Measurements from ENCODE around the gene GLIS1.

DNA sequence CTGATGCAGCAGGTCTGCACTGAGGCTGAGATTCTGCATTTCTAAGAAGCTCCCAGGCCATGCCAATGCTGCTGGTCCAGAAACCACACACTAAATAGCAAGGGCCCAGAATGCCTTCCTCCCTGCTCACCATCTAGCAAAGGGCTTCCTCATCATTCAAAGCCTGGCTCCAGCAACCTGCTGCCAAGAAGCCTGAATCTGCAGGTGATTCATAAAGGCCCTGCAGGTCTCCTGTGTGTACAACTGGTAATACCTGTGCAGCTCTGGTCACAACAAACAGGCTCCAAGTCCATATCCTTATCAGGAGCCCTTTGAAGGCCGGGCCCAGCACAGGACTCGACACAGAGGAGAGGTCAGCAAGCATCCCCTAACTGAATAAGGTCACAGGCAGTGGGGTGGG lies 26.7 kb downstream of the GLIS1 start:
- TF ChIP-seq POLR2AphosphoS5 (IDR thresholded peaks at IDR 0.05; ENCODE audit: low read length) (no peak), EZH2 (IDR thresholded peaks at IDR 0.05; ENCODE audit: borderline replicate concordance, control insufficient read depth, low read depth, low read length) (no peak), YY1 (IDR thresholded peaks at IDR 0.05; ENCODE audit: low read depth, low read length) (no peak), NFYB (IDR thresholded peaks at IDR 0.05; ENCODE audit: insufficient read depth, low read depth, low read length) (no peak), NR2C2 (IDR thresholded peaks at IDR 0.05; ENCODE audit: borderline replicate concordance, control insufficient read depth, insufficient read length, low read depth) (no peak), NR2C1 (IDR thresholded peaks at IDR 0.05) (no peak), RFX5 (IDR thresholded peaks at IDR 0.05; ENCODE audit: low read depth, low read length) (no peak)
- TF ChIP-seq, protein P1, sequence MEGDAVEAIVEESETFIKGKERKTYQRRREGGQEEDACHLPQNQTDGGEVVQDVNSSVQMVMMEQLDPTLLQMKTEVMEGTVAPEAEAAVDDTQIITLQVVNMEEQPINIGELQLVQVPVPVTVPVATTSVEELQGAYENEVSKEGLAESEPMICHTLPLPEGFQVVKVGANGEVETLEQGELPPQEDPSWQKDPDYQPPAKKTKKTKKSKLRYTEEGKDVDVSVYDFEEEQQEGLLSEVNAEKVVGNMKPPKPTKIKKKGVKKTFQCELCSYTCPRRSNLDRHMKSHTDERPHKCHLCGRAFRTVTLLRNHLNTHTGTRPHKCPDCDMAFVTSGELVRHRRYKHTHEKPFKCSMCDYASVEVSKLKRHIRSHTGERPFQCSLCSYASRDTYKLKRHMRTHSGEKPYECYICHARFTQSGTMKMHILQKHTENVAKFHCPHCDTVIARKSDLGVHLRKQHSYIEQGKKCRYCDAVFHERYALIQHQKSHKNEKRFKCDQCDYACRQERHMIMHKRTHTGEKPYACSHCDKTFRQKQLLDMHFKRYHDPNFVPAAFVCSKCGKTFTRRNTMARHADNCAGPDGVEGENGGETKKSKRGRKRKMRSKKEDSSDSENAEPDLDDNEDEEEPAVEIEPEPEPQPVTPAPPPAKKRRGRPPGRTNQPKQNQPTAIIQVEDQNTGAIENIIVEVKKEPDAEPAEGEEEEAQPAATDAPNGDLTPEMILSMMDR (IDR thresholded peaks at IDR 0.05 in 2 of 3, conservative IDR thresholded peaks at IDR 0.05 in 1 of 3; ENCODE audit: control insufficient read depth in 2 of 3, extremely low read depth in 1 of 3, insufficient read depth in 1 of 3, low read depth in 3 of 3, low read length in 3 of 3) = no peak
- TF ChIP-seq, protein P2, sequence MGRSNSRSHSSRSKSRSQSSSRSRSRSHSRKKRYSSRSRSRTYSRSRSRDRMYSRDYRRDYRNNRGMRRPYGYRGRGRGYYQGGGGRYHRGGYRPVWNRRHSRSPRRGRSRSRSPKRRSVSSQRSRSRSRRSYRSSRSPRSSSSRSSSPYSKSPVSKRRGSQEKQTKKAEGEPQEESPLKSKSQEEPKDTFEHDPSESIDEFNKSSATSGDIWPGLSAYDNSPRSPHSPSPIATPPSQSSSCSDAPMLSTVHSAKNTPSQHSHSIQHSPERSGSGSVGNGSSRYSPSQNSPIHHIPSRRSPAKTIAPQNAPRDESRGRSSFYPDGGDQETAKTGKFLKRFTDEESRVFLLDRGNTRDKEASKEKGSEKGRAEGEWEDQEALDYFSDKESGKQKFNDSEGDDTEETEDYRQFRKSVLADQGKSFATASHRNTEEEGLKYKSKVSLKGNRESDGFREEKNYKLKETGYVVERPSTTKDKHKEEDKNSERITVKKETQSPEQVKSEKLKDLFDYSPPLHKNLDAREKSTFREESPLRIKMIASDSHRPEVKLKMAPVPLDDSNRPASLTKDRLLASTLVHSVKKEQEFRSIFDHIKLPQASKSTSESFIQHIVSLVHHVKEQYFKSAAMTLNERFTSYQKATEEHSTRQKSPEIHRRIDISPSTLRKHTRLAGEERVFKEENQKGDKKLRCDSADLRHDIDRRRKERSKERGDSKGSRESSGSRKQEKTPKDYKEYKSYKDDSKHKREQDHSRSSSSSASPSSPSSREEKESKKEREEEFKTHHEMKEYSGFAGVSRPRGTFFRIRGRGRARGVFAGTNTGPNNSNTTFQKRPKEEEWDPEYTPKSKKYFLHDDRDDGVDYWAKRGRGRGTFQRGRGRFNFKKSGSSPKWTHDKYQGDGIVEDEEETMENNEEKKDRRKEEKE (IDR thresholded peaks at IDR 0.05) = no peak
- TF ChIP-seq, protein P3, sequence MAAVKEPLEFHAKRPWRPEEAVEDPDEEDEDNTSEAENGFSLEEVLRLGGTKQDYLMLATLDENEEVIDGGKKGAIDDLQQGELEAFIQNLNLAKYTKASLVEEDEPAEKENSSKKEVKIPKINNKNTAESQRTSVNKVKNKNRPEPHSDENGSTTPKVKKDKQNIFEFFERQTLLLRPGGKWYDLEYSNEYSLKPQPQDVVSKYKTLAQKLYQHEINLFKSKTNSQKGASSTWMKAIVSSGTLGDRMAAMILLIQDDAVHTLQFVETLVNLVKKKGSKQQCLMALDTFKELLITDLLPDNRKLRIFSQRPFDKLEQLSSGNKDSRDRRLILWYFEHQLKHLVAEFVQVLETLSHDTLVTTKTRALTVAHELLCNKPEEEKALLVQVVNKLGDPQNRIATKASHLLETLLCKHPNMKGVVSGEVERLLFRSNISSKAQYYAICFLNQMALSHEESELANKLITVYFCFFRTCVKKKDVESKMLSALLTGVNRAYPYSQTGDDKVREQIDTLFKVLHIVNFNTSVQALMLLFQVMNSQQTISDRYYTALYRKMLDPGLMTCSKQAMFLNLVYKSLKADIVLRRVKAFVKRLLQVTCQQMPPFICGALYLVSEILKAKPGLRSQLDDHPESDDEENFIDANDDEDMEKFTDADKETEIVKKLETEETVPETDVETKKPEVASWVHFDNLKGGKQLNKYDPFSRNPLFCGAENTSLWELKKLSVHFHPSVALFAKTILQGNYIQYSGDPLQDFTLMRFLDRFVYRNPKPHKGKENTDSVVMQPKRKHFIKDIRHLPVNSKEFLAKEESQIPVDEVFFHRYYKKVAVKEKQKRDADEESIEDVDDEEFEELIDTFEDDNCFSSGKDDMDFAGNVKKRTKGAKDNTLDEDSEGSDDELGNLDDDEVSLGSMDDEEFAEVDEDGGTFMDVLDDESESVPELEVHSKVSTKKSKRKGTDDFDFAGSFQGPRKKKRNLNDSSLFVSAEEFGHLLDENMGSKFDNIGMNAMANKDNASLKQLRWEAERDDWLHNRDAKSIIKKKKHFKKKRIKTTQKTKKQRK (IDR thresholded peaks at IDR 0.05; ENCODE audit: low read depth, low read length) = no peak

Data from GM12878 (cell line).